GM13977 (cell line): ENCODE data around the gene CBLL2.

Source experiments
- DNase-seq: peaks from one replicate; pipeline ENCODE4 v3.0.0; 2012; ENCODE audit warnings: low spot score
- CTCF ChIP-seq: IDR thresholded peaks from 2 replicates; pipeline ENCODE4 v1.5.1; 2012; ENCODE audit warnings: mild to moderate bottlenecking, control low read depth; ENCODE audit not compliant: insufficient read depth; ENCODE audit errors: extremely low read depth, missing control alignments
- in situ Hi-C: fragments of 300-500 bp; cut with MboI; formaldehyde crosslinking; loops from one replicate; pipeline ENCODE4 v1.12.0; 2022; ENCODE audit warnings: low sequenced_read_pairs, low pct_unique_long_range_greater_than_20kb, mixed read lengths, inconsistent platforms; ENCODE audit not compliant: unreplicated experiment

Gene CBLL2

GRCh38 chrX:22272613-22273012 is at the start of gene CBLL2:
Gene CBLL2, plus strand, starts transcription at chrX:22272913. Its CDS starts 79 bp downstream, at chrX:22272992.
- TF ChIP-seq CTCF, result no peak
- in situ Hi-C loops, result no loop called here
- DNase-seq, result no peak

DNA sequence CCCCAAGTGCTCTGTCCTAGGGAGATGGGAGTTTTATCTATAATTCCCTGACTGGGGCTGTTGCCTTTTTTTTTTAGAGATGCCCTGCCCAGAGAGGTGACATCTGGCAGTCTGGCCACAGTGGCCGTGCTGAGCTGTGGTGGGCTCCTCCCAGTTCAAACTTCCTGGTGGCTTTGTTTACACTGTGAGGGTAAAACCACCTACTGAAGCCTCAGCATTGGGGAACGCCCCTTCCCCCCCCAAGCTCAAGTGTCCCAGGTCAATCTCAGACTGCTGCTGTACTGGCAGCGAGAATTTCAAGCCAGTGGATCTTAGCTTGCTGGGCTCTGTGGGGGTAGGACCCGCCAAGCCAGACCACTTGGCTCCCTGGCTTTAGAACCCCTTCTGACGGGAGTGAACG is 38.3 kb upstream of the CBLL2 start:
- in situ Hi-C loops, result no loop called here
- TF ChIP-seq CTCF, result no peak
- no peak for DNase-seq

DNA sequence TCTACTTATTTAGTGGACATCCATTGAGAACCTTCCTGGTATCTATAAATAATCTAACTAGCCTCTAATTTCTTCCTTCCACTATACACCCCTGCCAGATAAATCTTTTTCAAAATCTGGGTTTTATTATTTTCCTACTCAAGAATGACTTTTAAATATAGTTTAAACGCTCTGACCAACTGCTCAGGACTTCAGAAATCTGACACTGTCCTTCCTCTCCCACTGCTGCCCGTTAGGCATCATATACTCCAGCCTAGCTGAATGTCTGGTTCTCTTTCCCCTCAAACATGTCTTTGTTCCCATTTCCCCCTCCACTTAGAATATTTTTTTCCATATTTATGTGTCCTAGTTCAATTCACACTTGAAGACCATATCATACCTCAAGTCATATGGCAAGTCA is 35.2 kb upstream of the CBLL2 start:
- in situ Hi-C loops, result no loop called here
- no peak for DNase-seq
- TF ChIP-seq CTCF, result no peak

GRCh38 chrX:22246620-22247019 is 26.1 kb upstream of the CBLL2 start:
- DNase-seq, result no peak
- in situ Hi-C loops, result no loop called here
- TF ChIP-seq CTCF, result no peak

DNA sequence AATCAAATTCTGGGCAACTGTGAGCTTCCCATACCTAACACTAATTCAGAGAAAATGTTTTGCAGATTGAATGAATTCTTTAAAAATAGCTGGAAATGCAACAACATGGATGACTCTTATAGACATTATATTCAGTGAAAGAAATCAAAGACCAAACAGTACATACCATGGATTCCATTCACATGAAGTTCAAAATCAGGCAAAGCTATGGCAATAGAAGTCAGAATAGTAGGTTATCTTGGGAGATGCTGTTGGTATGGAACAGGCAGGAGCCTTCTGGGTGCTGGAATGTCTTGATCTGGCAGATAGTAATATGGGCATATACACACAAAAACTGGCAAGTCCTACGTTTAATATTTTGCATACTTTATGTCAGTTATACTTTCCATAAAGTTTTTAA is 25.5 kb upstream of the CBLL2 start:
- DNase-seq, result no peak

DNA sequence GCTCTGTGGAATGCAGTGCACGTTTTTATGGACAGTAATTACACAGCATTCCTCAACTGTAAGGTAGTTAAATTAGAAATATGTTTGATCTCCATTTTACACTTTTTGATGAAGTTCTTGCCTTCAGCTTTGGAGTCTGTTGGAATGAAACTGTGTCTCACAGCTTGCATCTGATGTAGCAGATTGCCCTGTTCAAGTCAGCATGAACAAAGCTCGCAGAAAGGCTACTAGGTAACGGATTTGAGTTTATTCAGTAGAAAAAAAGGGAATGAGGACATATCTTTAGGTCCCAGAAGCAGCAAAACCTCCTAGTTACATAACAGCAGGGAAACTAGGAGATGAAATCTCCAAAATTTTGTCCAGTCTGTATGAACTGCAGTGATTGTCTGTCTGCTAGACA is 24.3 kb upstream of the CBLL2 start:
- no peak for DNase-seq
- no peak for TF ChIP-seq CTCF
- in situ Hi-C loops, result no loop called here

More for the DNA sequence above, 25.5 kb upstream of the CBLL2 start:
- in situ Hi-C loops, result no loop called here
- TF ChIP-seq CTCF, result no peak

DNA sequence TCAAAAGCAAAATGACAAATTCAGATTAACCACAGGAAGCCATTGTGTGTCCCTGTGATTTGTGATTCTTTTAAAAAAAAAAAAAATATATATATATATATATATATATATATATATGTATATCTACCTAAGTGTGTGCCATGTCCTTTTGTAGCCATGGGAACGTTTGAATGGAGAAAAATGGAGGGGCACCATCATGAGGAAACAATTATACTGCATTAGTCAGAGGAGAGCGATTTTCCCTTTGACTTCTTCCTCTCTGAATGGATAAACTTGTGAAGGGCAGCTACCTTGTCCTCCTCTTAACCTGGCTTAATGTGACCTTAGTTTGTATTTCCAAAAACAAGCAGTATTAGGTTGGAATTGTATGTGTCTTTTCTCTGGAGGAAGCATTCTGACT is 23.3 kb upstream of the CBLL2 start:
- DNase-seq, result no peak
- TF ChIP-seq CTCF, result no peak
- in situ Hi-C loops, result no loop called here
